GM12878 (cell line): ENCODE measurements around the gene LMNB1. TPM values are rescaled to one million over a fixed set of nuclear protein-coding genes. Genes with fewer than 3 reads are reported as not detected.

Experiments used
- ATAC-seq: fragments of 200-7000 bp; cut with Tn5 transposase; 3 replicates; pipeline ENCODE4 v1.9.1; 2020; ENCODE audit warnings: mild to moderate bottlenecking, moderate library complexity
- BruUV-seq: library from RNA; stranded (reverse); fragments of 400-500 nt; replicated peaks from 2 replicates; lab custom pipeline; 2021; lab: Mats Ljungman, UMichigan
- CTCF ChIA-PET: fragments of 300-600 bp; sonication (Branson Sonifier 250); formaldehyde crosslinking; extraction: SDS; loops from one replicate; lab custom pipeline; 2021; ENCODE audit warnings: inconsistent platforms; lab: Yijun Ruan, JAX
- POLR2A ChIA-PET: fragments of 350-600 bp; formaldehyde crosslinking; extraction: SDS; loops from one replicate; lab custom pipeline; 2021; ENCODE audit warnings: inconsistent platforms; lab: Charles Lee
- RAD21 ChIA-PET: fragments of 300-600 bp; sonication (Branson Sonifier 250); formaldehyde crosslinking; loops from one replicate; lab custom pipeline; 2023; ENCODE audit warnings: antibody characterized with exemption; ENCODE audit not compliant: unreplicated experiment; lab: Charles Lee
- SMC1A ChIA-PET: fragments of 300-600 bp; sonication (Branson Sonifier 250); formaldehyde crosslinking; loops from one replicate; lab custom pipeline; 2023; ENCODE audit not compliant: unreplicated experiment, uncharacterized antibody; lab: Charles Lee
- DNase-seq: peaks from one replicate; pipeline ENCODE4 v3.0.0-alpha.2; 2011; ENCODE audit warnings: low read depth, low spot score
- FAIRE-seq: peaks from 3 replicates; lab custom pipeline; 2011; peaks lifted over from hg19 to GRCh38; lab: Jason Lieb, UNC
- H2AFZ ChIP-seq: 2 replicates; pipeline ENCODE4 v1.6.0; 2011; ENCODE audit warnings: low read depth, low read length, control low read depth; ENCODE audit not compliant: control insufficient read depth
- H3K27ac ChIP-seq: 2 replicates; pipeline ENCODE4 v1.5.1; 2011; ENCODE audit warnings: control low read depth; ENCODE audit not compliant: control insufficient read depth, insufficient read depth
- H3K27me3 ChIP-seq, 2 experiments: replicated peaks in 1 of 2; 2 replicates each; pipeline versions ENCODE4 v1.6.0 to v1.6.1; 2011; ENCODE audit warnings: low read length in 1 of 2; ENCODE audit not compliant: control insufficient read depth in 2 of 2, insufficient read depth in 2 of 2
- H3K36me3 ChIP-seq, 2 experiments: 2 replicates each; pipeline ENCODE4 v1.5.1; 2011; ENCODE audit warnings: low read length in 1 of 2; ENCODE audit not compliant: control insufficient read depth in 2 of 2, insufficient read depth in 2 of 2
- H3K4me1 ChIP-seq: 2 replicates; pipeline ENCODE4 v1.6.1; 2011; ENCODE audit warnings: mild to moderate bottlenecking, low read length, moderate library complexity, mixed read lengths; ENCODE audit not compliant: control insufficient read depth, insufficient read depth
- H3K4me2 ChIP-seq: 2 replicates; pipeline ENCODE4 v1.6.0; 2011; ENCODE audit warnings: control low read depth; ENCODE audit not compliant: control insufficient read depth, insufficient read depth
- H3K4me3 ChIP-seq: fragments of 200-600 bp; sonication (generic); 2 replicates; pipeline ENCODE4 v1.5.1; 2016
- H3K79me2 ChIP-seq: 2 replicates; pipeline ENCODE4 v1.6.0; 2011; ENCODE audit warnings: low read length; ENCODE audit not compliant: control insufficient read depth, insufficient read depth
- H3K9ac ChIP-seq: 2 replicates; pipeline ENCODE4 v1.8.0; 2011; ENCODE audit warnings: low read length, control low read depth, mixed read lengths; ENCODE audit not compliant: control insufficient read depth, insufficient read depth
- H3K9me3 ChIP-seq: replicated peaks from 3 replicates; pipeline ENCODE4 v1.5.1; 2011; ENCODE audit warnings: mild to moderate bottlenecking, low read length; ENCODE audit not compliant: control insufficient read depth, insufficient read depth
- H4K20me1 ChIP-seq: 2 replicates; pipeline ENCODE4 v1.6.0; 2011; ENCODE audit not compliant: control insufficient read depth, insufficient read depth
- BHLHE40 ChIP-seq, 2 experiments: fragments of 450-650 bp in 1 of 2; IDR thresholded peaks; 2 replicates each; pipeline ENCODE4 v1.6.1; 2011 to 2017; ENCODE audit warnings: low read depth in 2 of 2, borderline replicate concordance in 1 of 2, improper control_type of control experiment in 1 of 2, low read length in 1 of 2, mild to moderate bottlenecking in 1 of 2
- FOXM1 ChIP-seq: IDR thresholded peaks from 2 replicates; pipeline ENCODE4 v1.6.1; 2012; ENCODE audit warnings: low read depth, mild to moderate bottlenecking, inconsistent platforms, low read length, moderate library complexity
- IRF4 ChIP-seq: IDR thresholded peaks from 2 replicates; pipeline ENCODE4 v1.6.1; 2011; ENCODE audit warnings: low read depth, low read length
- MTA2 ChIP-seq: fragments of 450-650 bp; IDR thresholded peaks from 2 replicates; pipeline ENCODE4 v1.6.1; 2016; ENCODE audit warnings: low read depth, mild to moderate bottlenecking, moderate library complexity
- NR2C1 ChIP-seq: fragments of 450-650 bp; IDR thresholded peaks from 2 replicates; pipeline ENCODE4 v1.6.1; 2017; ENCODE audit warnings: antibody characterized with exemption, mild to moderate bottlenecking, moderate library complexity
- RBBP5 ChIP-seq: fragments of 200-600 bp; sonication (generic); conservative IDR thresholded peaks from 2 replicates; pipeline ENCODE4 v1.6.1; 2016
- SMARCA5 ChIP-seq: fragments of 450-650 bp; IDR thresholded peaks from 2 replicates; pipeline ENCODE4 v1.6.1; 2017; ENCODE audit warnings: mild to moderate bottlenecking
- SMC3 ChIP-seq: IDR thresholded peaks from 2 replicates; pipeline ENCODE4 v1.6.1; 2011; ENCODE audit warnings: low read length, improper control_type of control experiment, borderline replicate concordance
- SUZ12 ChIP-seq: fragments of 200-600 bp; sonication (generic); IDR thresholded peaks from one replicate; pipeline ENCODE4 v1.6.1; 2018; ENCODE audit warnings: antibody characterized with exemption, mild to moderate bottlenecking; ENCODE audit not compliant: unreplicated experiment
- TAF1 ChIP-seq: IDR thresholded peaks from 2 replicates; pipeline ENCODE4 v1.6.1; 2011; ENCODE audit warnings: mild to moderate bottlenecking, low read depth, low read length, borderline replicate concordance
- WGBS: methylation state at CpG from one replicate; pipeline ENCODE4 v1.1.6; 2016; ENCODE audit warnings: low lambda C conversion rate; ENCODE audit not compliant: insufficient replicate concordance, insufficient coverage; ENCODE audit errors: missing lambda C conversion rate; 5-methylcytosine and 5-hydroxymethylcytosine counted together
- in situ Hi-C: fragments of 300-500 bp; cut with MboI; formaldehyde crosslinking; loops from 9 replicates; pipeline ENCODE4 v1.14.3; 2018; ENCODE audit warnings: mixed read lengths
- intact Hi-C: fragments of 100-400 bp; cut with micrococcal nuclease; formaldehyde crosslinking; loops from one replicate; pipeline ENCODE4 v1.14.2; 2022; ENCODE audit not compliant: unreplicated experiment
- polyA plus RNA-seq, 11 experiments: library from polyadenylated mRNA; depleted of rRNA in 4 of 11; unstranded in 6 of 11; stranded (reverse) in 5 of 11; fragments of >200 nt; fragmentation: Nextera tagmentation in 4 of 11; fragmentation: Illumina TruSeq in 1 of 11; extraction: Ambion mirVana in 4 of 11; extraction: Trizol in 1 of 11; gene quantifications; 1 replicate in 1 of 11; 2 replicates in 10 of 11; pipeline versions ENCODE4 v1.2.1 to v1.2.3, GENCODE V29; 2011 to 2016; ENCODE audit warnings: inconsistent platforms in 2 of 11, missing spikeins in 2 of 11, low read depth in 1 of 11
- total RNA-seq, 4 experiments: library from RNA; depleted of rRNA in 3 of 4; stranded (reverse); fragments of >200 nt in 3 of 4; fragmentation: Illumina TruSeq in 1 of 4; extraction: Trizol in 1 of 4; gene quantifications; 2 replicates each; pipeline versions ENCODE4 v1.2.1 to v1.2.3, GENCODE V29; 2013 to 2021
- TF ChIP-seq, protein P1 (sequence below): IDR thresholded peaks from 2 replicates; pipeline ENCODE4 v1.6.1; 2012; ENCODE audit warnings: improper control_type of control experiment, low read depth, low read length; ENCODE audit not compliant: insufficient replicate concordance
- TF ChIP-seq, protein P2 (sequence below): fragments of 450-650 bp; IDR thresholded peaks from 2 replicates; pipeline ENCODE4 v1.6.1; 2017; ENCODE audit warnings: mild to moderate bottlenecking, moderate library complexity
- TF ChIP-seq, protein P3 (sequence below): IDR thresholded peaks from 2 replicates; pipeline ENCODE4 v1.6.1; 2011; ENCODE audit warnings: borderline replicate concordance, low read depth, mild to moderate bottlenecking, moderate library complexity, mixed read lengths, low read length; ENCODE audit not compliant: insufficient read depth; ENCODE audit errors: extremely low read length

The LMNB1 gene
- total and polyA plus RNA-seq, 10 of the 15 experiments (the other 5 are each of a cell fraction or from before 2014, with no cell fraction given): 7.0 to 185 (median 86.4) TPM

DNA sequence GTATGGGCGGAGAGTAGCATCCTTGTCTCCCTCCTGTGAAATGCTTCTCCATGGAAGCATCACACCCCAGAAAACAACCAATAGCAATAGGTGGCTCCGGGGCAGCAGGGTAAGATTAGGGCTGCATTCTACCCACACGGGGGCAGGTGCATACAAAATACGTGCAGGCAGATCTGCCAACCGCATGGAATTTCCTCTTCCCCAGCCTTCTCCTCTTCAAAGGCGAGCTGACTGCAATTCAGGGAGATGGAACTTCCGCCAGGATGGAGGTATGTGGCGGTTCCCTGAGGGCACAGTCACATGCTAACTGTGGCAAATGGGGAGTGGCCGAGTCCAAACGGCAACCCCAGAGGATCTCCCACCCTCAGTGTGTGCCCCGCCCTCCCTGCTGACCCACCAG is 81.5 kb downstream of the LMNB1 start (continued):
- TF ChIP-seq, protein P1, sequence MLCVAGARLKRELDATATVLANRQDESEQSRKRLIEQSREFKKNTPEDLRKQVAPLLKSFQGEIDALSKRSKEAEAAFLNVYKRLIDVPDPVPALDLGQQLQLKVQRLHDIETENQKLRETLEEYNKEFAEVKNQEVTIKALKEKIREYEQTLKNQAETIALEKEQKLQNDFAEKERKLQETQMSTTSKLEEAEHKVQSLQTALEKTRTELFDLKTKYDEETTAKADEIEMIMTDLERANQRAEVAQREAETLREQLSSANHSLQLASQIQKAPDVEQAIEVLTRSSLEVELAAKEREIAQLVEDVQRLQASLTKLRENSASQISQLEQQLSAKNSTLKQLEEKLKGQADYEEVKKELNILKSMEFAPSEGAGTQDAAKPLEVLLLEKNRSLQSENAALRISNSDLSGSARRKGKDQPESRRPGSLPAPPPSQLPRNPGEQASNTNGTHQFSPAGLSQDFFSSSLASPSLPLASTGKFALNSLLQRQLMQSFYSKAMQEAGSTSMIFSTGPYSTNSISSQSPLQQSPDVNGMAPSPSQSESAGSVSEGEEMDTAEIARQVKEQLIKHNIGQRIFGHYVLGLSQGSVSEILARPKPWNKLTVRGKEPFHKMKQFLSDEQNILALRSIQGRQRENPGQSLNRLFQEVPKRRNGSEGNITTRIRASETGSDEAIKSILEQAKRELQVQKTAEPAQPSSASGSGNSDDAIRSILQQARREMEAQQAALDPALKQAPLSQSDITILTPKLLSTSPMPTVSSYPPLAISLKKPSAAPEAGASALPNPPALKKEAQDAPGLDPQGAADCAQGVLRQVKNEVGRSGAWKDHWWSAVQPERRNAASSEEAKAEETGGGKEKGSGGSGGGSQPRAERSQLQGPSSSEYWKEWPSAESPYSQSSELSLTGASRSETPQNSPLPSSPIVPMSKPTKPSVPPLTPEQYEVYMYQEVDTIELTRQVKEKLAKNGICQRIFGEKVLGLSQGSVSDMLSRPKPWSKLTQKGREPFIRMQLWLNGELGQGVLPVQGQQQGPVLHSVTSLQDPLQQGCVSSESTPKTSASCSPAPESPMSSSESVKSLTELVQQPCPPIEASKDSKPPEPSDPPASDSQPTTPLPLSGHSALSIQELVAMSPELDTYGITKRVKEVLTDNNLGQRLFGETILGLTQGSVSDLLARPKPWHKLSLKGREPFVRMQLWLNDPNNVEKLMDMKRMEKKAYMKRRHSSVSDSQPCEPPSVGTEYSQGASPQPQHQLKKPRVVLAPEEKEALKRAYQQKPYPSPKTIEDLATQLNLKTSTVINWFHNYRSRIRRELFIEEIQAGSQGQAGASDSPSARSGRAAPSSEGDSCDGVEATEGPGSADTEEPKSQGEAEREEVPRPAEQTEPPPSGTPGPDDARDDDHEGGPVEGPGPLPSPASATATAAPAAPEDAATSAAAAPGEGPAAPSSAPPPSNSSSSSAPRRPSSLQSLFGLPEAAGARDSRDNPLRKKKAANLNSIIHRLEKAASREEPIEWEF: no peak
- TF ChIP-seq SMC3: no peak

DNA sequence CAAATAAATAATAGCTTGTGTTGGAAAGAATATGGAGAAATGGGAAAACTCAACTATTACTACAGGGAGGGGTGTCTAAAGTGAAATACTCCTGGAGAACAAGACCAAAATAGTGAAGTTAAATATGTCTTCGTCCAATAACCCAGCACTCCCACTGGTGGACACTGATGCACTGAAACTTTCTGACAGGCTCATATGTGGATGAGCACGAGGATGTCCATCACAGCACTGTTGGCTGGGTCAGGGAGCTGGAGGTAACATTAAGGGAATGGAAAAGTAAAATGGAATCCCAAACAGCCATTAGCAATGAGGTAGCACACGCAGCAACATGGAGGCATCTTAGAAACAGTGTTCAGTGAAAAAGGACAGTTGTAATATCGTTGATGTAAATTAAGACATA is 86.5 kb downstream of the LMNB1 start:
- DNase-seq (no peak), FAIRE-seq (no peak), ATAC-seq (no peak)
- WGBS: 89% methylated on average over 4 of the region's 4 CpGs
- no TSS peak for BruUV-seq
- Histone ChIP-seq H4K20me1 (no peaks in the 10 kb centered on the region), H3K4me1 (no peaks in the 10 kb centered on the region), H3K9ac (no peak overlapping the region), H3K36me3 (no peaks in the 10 kb centered on the region), H2AFZ (no peak overlapping the region), H3K27me3 (no peaks in the 10 kb centered on the region), H3K4me3 (no peak overlapping the region), H3K9me3 (no peaks in the 10 kb centered on the region), H3K4me2 (no peak overlapping the region), H3K27ac (no peak overlapping the region), H3K79me2 (no peaks in the 10 kb centered on the region)
- POLR2A ChIA-PET: no interaction called here
- RAD21 ChIA-PET: no interaction called here
- CTCF ChIA-PET: no interaction called here
- intact Hi-C loops: no loop called here
- SMC1A ChIA-PET: interaction anchor here (0.7 kb wide), 1 partner anchor 33 kb away, joined by 3 read pairs; no protein-coding TSS in a partner anchor
- in situ Hi-C loops: no loop called here
- TF ChIP-seq, protein P2, sequence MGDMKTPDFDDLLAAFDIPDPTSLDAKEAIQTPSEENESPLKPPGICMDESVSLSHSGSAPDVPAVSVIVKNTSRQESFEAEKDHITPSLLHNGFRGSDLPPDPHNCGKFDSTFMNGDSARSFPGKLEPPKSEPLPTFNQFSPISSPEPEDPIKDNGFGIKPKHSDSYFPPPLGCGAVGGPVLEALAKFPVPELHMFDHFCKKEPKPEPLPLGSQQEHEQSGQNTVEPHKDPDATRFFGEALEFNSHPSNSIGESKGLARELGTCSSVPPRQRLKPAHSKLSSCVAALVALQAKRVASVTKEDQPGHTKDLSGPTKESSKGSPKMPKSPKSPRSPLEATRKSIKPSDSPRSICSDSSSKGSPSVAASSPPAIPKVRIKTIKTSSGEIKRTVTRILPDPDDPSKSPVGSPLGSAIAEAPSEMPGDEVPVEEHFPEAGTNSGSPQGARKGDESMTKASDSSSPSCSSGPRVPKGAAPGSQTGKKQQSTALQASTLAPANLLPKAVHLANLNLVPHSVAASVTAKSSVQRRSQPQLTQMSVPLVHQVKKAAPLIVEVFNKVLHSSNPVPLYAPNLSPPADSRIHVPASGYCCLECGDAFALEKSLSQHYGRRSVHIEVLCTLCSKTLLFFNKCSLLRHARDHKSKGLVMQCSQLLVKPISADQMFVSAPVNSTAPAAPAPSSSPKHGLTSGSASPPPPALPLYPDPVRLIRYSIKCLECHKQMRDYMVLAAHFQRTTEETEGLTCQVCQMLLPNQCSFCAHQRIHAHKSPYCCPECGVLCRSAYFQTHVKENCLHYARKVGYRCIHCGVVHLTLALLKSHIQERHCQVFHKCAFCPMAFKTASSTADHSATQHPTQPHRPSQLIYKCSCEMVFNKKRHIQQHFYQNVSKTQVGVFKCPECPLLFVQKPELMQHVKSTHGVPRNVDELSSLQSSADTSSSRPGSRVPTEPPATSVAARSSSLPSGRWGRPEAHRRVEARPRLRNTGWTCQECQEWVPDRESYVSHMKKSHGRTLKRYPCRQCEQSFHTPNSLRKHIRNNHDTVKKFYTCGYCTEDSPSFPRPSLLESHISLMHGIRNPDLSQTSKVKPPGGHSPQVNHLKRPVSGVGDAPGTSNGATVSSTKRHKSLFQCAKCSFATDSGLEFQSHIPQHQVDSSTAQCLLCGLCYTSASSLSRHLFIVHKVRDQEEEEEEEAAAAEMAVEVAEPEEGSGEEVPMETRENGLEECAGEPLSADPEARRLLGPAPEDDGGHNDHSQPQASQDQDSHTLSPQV: no peak
- no peak for TF ChIP-seq FOXM1
- TF ChIP-seq NR2C1: no peak
- no peak for TF ChIP-seq SUZ12
- no peak for TF ChIP-seq TAF1
- TF ChIP-seq IRF4: no peak
- no peak for TF ChIP-seq MTA2
- TF ChIP-seq, protein P3, sequence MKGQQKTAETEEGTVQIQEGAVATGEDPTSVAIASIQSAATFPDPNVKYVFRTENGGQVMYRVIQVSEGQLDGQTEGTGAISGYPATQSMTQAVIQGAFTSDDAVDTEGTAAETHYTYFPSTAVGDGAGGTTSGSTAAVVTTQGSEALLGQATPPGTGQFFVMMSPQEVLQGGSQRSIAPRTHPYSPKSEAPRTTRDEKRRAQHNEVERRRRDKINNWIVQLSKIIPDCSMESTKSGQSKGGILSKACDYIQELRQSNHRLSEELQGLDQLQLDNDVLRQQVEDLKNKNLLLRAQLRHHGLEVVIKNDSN: no peak
- TF ChIP-seq SMARCA5: no peak
- TF ChIP-seq RBBP5: no peak
- TF ChIP-seq BHLHE40 (IDR thresholded peaks at IDR 0.05; ENCODE audit: borderline replicate concordance in 1 of 2, low read depth in 2 of 2, low read length in 1 of 2): no peak
